Right renal pelvis (tissue), 4 donors: ENCODE data around the gene HGF. TPM values are rescaled to one million over a fixed set of nuclear protein-coding genes. Genes with fewer than 3 reads are reported as not detected.

Experiments
- DNase-seq, 4 donors: peaks; one replicate each; pipeline ENCODE4 v3.0.0-alpha.2; 2013; ENCODE audit warnings: low read depth in 4 of 4, low spot score in 3 of 4, missing footprints in 1 of 4
- polyA plus RNA-seq, 4 donors: library from polyadenylated mRNA; unstranded; fragments of 120-200 nt; gene quantifications; one replicate each; pipeline ENCODE4 v1.2.1, GENCODE V29; 2013; ENCODE audit not compliant: insufficient read length in 4 of 4

HGF gene
- polyA plus RNA-seq, 4 donors = 2.0 to 3.9 (median 2.3) TPM

DNA sequence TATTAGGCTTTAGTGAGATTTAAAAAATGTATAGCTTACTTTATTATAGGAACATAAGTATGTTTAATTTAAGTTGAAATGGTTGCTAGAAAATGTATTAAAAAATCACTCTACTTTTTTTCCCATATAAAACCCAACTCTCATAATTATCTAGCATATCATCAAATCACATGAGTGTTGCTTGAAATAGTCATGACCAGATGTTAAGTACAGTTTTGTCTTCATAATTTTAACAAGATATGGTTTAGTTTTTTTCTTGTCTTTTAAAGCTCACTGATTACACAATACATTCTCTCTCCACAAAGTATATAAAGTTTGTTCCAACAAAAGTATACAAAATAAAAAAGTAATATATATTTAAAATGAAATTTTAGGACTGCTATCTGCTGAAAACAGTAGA lies 82.8 kb downstream of the HGF start:
- no peak for DNase-seq

DNA sequence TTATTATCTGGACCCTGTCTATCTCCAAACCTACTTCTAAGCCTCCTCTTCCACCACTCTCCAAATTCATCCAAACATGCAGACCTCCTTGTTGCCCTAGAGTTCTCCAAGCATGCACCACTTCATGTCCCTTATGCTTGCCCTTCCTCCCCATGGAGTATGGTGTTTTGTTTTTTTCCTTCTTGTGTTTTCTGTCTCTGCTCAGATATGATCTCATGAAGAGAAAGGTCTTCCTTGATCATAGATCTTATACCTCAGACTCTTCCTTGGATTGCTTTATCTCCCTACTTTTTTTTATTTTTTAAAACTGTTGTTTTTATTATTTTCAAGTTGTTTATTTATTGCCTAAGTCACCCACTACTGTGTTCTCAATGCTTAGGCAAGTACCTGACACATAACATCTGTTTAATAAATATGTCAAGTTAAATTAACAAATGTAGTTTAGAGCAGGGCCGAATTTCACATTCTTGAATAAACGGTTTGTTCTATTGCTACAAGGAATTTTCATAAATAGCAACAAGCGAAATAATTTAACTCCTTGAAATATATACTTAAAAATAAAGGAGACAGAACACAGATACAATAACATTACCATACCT lies 84.5 kb downstream of the HGF start:
- peak in 3 of 4 donors; percentile 4 to 18 (median 7) for DNase-seq

DNA sequence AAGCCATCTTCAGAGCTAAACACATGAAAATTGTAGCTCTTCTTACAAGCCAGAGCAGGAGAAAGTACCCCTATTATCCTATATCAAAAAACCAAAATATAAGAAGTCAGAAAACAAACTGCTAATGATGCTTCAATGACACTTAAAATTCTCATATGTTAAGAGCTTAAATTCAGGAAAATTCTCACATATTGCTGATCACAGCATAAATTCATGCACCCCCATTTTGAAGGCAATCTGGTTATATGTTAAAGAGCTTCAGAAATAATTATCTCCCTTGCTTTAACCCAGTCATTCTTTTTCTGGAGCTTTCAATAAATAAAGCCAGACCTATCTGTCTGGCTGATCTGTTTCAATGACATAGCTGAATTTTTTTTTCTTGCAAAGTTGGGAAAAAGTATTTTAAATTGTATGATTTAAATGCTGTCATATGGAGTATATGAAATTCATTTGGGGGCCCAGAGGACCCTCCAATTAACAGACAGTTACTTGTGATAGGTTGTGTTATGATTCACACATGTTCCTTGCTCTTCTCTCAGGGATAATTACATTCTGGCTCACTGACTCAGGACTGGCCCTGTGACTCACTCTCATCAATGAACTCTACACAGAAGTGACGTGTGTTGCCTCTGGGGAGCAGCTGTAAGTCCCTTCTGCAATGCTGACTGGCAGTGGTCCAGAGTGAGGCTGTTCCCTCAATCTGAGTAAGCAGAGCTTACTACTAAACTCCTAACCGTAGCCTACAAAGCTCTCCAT lies 85.2 kb downstream of the HGF start:
- peak; percentile 32 to 52 (median 48) for DNase-seq

GRCh38 chr7:81684033-81684432 lies 85.8 kb downstream of the HGF start:
- no peak for DNase-seq

DNA sequence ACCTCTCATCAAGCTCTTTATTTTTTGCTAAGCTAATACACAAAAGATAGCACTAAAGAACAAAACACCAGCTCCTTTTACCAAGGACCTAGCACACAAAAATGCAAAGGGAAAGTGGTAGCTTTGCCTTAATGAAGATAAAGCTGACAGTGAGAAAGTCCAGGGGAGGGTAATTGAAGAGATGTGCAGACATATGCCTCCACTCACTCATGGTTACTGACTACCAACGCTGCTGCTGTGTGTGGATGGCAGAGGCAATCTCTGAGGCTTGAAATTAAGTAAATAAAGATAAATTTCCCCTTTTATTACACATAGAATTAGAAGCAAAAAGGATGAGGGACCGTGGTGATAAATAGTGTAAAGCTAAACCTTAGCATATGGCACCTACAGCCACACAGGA lies 87.0 kb downstream of the HGF start:
- no peak for DNase-seq

DNA sequence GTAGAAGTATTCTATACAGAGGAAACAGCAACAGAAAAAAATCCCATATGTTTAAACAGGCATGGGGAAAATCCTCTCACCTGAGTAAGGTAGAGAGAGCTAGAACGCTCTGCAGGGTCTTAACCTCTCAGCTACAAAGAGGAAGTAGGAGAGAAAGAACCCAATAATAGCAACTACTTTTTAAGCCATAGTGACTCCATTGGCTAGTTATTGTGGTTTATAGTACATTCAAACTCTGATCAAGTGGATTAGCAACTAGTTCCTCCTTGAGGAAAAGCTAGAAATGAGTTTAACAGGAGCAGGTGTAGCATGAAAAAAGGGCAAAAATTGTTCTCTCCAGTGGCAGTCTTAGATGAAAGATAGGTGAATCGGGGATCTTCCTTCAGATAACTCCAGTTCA lies 89.7 kb downstream of the HGF start:
- no peak for DNase-seq

GRCh38 chr7:81676813-81677212 lies 93.0 kb downstream of the HGF start:
- no peak for DNase-seq

- no peak for DNase-seq
These were observed 93.6 kb downstream of the HGF start for GRCh38 chr7:81676105-81676811.

- no peak for DNase-seq
These were observed 95.4 kb downstream of the HGF start for GRCh38 chr7:81674431-81674830.

GRCh38 chr7:81672872-81673271 lies 97.0 kb downstream of the HGF start:
- DNase-seq = no peak

DNA sequence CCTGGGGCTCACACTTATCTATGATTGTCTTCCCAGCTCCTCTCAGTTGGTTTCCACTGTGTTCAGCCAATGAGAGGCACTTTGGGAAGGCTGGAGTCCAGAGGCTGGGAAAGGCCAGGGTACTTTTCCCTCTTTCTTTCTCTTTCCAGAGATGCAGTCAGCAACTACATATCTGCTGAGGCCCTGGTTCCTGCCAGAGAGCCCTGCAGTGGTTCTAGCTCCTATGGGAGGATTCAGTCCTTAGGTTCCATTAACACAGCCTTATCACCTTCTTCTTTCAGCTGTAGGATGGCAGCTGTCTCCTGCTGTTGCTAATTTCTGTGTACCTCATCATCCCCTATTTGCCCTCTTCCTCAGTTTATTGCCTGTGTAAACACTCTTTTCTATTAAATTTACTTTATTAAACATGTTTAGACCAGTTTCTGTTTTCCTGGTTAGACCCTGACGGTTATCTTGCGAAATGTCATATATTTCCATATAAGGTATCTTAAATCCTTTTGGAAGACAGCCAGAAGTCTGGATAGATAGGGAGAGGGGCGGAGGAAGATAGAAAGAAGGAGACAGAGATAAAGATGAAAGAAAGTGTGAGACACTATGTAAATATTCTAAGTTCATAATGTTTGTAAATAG lies 100.3 kb downstream of the HGF start:
- DNase-seq = no peak

GRCh38 chr7:81666209-81666608 lies 103.6 kb downstream of the HGF start:
- no peak for DNase-seq

GRCh38 chr7:81665236-81665635 lies 104.6 kb downstream of the HGF start:
- DNase-seq = no peak

DNA sequence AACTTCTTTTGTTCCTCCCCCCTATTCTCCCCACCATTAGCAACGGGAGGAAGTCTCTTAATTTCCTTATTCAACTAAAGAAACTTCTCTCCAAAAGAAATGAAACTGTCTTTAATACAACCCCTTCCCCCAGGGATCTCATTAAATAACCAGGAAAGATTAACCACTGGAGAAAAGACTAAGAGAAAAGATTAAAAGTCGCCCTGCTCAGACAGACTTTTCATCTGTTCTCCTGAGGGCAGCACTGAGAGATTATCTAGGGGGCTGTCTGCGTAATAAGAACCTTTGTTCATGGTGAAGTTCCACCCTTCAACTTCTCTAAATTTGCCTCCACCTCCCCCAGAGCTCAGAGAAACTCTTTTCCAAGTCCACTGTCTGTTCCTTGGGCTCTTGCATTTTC lies 105.5 kb downstream of the HGF start:
- no peak for DNase-seq

- no peak for DNase-seq
These were observed 107.3 kb downstream of the HGF start for GRCh38 chr7:81662531-81662930.

DNA sequence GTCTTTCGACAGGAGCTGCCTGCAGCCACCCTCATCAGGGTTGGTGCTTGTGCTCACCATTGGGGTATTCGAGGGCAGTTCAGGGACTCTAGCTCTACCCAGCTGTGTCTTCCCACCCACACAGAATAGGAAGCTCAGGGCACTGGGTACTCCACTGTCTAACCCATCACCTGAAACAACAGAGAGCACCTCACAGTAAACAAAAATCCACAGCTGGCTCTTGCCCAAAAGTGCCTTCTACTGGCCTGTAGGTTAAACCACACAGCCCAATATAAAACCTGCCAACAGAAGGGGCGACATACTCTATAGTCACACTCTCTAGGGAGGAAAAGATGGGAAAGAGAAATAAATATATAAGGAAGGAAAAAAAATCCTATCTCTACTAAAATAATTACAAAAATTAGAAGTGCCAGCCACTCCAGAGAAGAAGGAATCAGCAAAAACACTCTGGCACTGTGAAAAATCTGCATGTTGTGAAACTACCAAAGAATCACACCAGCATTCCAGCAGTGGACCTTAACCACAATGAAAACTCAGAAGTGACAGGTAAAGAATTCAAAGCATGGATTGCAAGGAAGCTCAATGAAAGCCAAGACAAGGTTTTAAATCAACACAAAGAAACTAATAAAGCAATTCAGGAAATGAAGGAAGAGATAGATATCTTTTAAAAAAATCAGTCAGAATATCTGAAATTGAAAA lies 110.0 kb downstream of the HGF start:
- no peak for DNase-seq

- no peak for DNase-seq
These were observed 112.3 kb downstream of the HGF start for GRCh38 chr7:81657551-81657950.

DNA sequence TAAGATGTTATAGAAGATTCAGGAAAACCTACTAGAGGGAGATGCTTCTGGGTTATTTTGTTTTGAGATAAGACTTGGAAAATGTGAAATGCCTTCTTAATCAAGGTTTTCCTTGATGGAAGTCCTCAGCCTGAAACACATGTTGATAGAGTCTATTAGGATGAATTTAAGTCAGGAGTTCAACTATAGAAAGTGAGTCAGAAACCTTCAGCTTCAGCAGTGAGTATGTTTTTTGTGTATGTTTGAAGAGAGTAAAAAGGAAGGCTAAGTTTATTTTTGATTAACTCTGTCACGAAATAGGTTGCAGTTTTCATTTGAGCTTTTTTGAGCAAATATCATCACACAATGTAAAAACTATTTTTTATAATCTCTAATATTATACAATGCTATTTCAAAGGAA lies 114.6 kb downstream of the HGF start:
- no peak for DNase-seq

DNA sequence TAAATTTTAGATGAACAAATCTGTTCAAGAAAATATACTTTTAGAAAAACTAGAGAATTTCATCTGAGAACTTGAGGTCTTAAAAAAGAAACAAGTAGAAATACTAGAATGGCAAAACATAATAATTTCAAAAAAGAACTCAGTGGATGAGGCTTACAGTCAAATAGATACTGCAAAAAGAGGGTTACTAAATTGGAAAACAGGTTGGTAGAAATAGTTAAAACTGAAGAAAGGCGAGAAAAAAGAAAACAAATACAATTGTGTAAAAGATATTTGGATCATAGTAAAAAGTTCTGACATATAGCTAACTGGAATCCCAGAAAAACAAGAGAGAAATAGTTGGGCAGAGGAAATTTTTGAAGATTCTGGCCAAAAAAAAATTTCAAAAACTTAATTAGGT lies 117.6 kb downstream of the HGF start:
- DNase-seq = no peak
